ENCODE results near the gene KCNB1. TPM values are rescaled to one million over a fixed set of nuclear protein-coding genes. Genes with fewer than 3 reads are reported as not detected.

Gene KCNB1
- total RNA-seq, 5 donors from 2014 or later (not counting 1 experiment from before 2014, with no cell fraction given), result 0.03 to 0.13 (median 0.12) TPM; not detected in 1

- POLR2A ChIA-PET, result no interaction called here
Observed at GRCh38 chr20:49505518-49505917, 23.1 kb upstream of the KCNB1 start.

GRCh38 chr20:49503176-49503575 is 20.7 kb upstream of the KCNB1 start:
- POLR2A ChIA-PET, result no interaction called here
- Mint-ChIP-seq H3K27ac (no peak overlapping the region), H3K36me3 (no peaks in the 10 kb centered on the region), H3K27me3 (peaks cover 30 to 41% of the 10 kb centered on the region in 2 donors), H3K9me3 (peaks cover 0 to 2% (median 0%) of the 10 kb centered on the region in 3 donors), H3K4me1 (peaks cover 0 to 2% (median 0%) of the 10 kb centered on the region in 3 donors), H3K4me3 (no peak overlapping the region)
- H3K9me3 ChIP-seq, result no peaks in the 10 kb centered on the region
- no peak overlapping the region for H3K4me3 ChIP-seq (ENCODE audit: control insufficient read depth in 1 of 2, extremely low read depth in 1 of 2, low read length in 1 of 2)
- H3K27me3 ChIP-seq (replicated peaks in 1 of 2; ENCODE audit: control insufficient read depth in 2 of 2, extremely low read depth in 1 of 2, insufficient read depth in 2 of 2, low read length in 1 of 2), result peaks cover 0 to 53% of the 10 kb centered on the region in 2 experiments
- no peak overlapping the region for H3K27ac ChIP-seq (ENCODE audit: low read length)
- DNase-seq (no peak), ATAC-seq (replicated peaks in 1 of 4) (no peak)
- peaks cover 0 to under 1% of the 10 kb centered on the region in 2 experiments for H3K4me1 ChIP-seq (ENCODE audit: control insufficient read depth in 1 of 2, extremely low read depth in 1 of 2, insufficient read depth in 2 of 2, low read length in 2 of 2)
- 75% methylated on average over 4 of the region's 6 CpGs for WGBS (ENCODE audit: insufficient coverage)
- CTCF ChIA-PET, result no interaction called here
- H3K36me3 ChIP-seq (ENCODE audit: control insufficient read depth in 2 of 2, extremely low read depth in 1 of 2, insufficient read depth in 1 of 2, low read length in 1 of 2), result no peaks in the 10 kb centered on the region

More at GRCh38 chr20:49505518-49505917, 23.1 kb upstream of the KCNB1 start:
- Histone ChIP-seq H3K4me3 (ENCODE audit: control insufficient read depth in 1 of 2, extremely low read depth in 1 of 2, low read length in 1 of 2) (no peak overlapping the region), H3K36me3 (ENCODE audit: control insufficient read depth in 2 of 2, extremely low read depth in 1 of 2, insufficient read depth in 1 of 2, low read length in 1 of 2) (no peaks in the 10 kb centered on the region), H3K27me3 (replicated peaks in 1 of 2; ENCODE audit: control insufficient read depth in 2 of 2, extremely low read depth in 1 of 2, insufficient read depth in 2 of 2, low read length in 1 of 2) (peaks cover 2 to 49% of the 10 kb centered on the region in 2 experiments), H3K9me3 (no peaks in the 10 kb centered on the region), H3K27ac (ENCODE audit: low read length) (no peak overlapping the region), H3K4me1 (ENCODE audit: control insufficient read depth in 1 of 2, extremely low read depth in 1 of 2, insufficient read depth in 2 of 2, low read length in 2 of 2) (peaks cover 0 to 4% of the 10 kb centered on the region in 2 experiments)
- CTCF ChIA-PET, result no interaction called here
- Mint-ChIP-seq H3K36me3 (no peaks in the 10 kb centered on the region), H3K4me3 (no peak overlapping the region), H3K27ac (no peak overlapping the region), H3K4me1 (peaks cover 0 to 5% (median 3%) of the 10 kb centered on the region in 3 donors), H3K9me3 (no peaks in the 10 kb centered on the region), H3K27me3 (peaks cover 36 to 50% of the 10 kb centered on the region in 2 donors)
- WGBS (ENCODE audit: insufficient coverage), result 5% methylated on average over 6 of the region's 9 CpGs
- DNase-seq (no peak), ATAC-seq (replicated peaks in 1 of 4) (no peak)

DNA sequence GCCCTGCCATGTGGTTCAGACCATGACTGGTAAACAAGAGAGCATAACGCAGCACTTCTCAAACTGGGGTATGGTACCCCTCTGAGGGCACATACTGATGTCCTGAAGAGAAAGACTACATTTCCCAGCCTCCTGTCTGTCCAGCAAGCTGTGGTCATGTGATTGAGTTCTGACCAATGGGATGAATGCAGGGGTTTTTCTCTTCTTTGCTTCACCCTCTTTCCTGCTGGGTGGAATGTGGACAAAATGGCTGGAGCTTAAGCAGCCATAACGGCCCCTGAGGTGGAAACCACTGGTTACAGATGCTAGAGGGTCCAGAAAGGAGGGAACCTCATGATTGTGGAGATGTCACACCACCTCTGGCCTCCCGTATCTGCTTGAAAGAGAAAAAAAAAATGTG is 19.4 kb upstream of the KCNB1 start:
- Histone ChIP-seq H3K9me3 (no peaks in the 10 kb centered on the region), H3K27me3 (replicated peaks in 1 of 2; ENCODE audit: control insufficient read depth in 2 of 2, extremely low read depth in 1 of 2, insufficient read depth in 2 of 2, low read length in 1 of 2) (peaks cover 0 to 47% of the 10 kb centered on the region in 2 experiments), H3K36me3 (ENCODE audit: control insufficient read depth in 2 of 2, extremely low read depth in 1 of 2, insufficient read depth in 1 of 2, low read length in 1 of 2) (no peaks in the 10 kb centered on the region), H3K4me1 (ENCODE audit: control insufficient read depth in 1 of 2, extremely low read depth in 1 of 2, insufficient read depth in 2 of 2, low read length in 2 of 2) (no peaks in the 10 kb centered on the region), H3K27ac (ENCODE audit: low read length) (no peak overlapping the region), H3K4me3 (ENCODE audit: control insufficient read depth in 1 of 2, extremely low read depth in 1 of 2, low read length in 1 of 2) (no peak overlapping the region)
- no peak for DNase-seq
- Mint-ChIP-seq H3K4me1 (no peaks in the 10 kb centered on the region), H3K27me3 (peaks cover 34 to 42% of the 10 kb centered on the region in 2 donors), H3K27ac (no peak overlapping the region), H3K36me3 (no peaks in the 10 kb centered on the region), H3K4me3 (no peak overlapping the region), H3K9me3 (peaks cover 0 to 4% (median 0%) of the 10 kb centered on the region in 3 donors)
- 100% methylated on average over 1 of the region's 3 CpGs for WGBS (ENCODE audit: insufficient coverage)
- ATAC-seq (replicated peaks in 1 of 4), result no peak
- POLR2A ChIA-PET, result no interaction called here
- CTCF ChIA-PET, result no interaction called here

DNA sequence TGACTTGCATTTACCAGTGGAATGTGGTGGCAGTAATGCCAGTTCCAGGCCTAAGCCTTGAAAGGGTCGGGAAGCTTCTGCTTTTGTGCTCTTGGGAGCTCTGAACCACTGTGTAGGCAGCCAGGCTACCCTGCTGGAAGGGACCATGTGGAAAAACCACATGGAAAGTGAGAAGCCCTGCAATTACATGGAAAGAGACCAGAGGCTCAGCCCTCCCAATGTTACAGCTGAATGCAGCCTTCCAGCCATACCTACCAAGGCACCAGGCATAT is 14.9 kb upstream of the KCNB1 start:
- H3K27ac Mint-ChIP-seq, result no peak overlapping the region
- peaks cover 0 to 4% (median 0%) of the 10 kb centered on the region in 3 donors for H3K9me3 Mint-ChIP-seq
- no peaks in the 10 kb centered on the region for H3K4me1 Mint-ChIP-seq
- no peaks in the 10 kb centered on the region for H3K36me3 Mint-ChIP-seq
- H3K4me3 Mint-ChIP-seq, result no peak overlapping the region
- WGBS (ENCODE audit: insufficient coverage), result 0% methylated on average over 1 of the region's 1 CpG
- DNase-seq, result no peak
- CTCF ChIA-PET, result no interaction called here
- no peak overlapping the region for H3K27ac ChIP-seq (ENCODE audit: low read length)
- H3K27me3 Mint-ChIP-seq, result peaks cover 34 to 38% of the 10 kb centered on the region in 2 donors
- no peaks in the 10 kb centered on the region for H3K9me3 ChIP-seq
- no peaks in the 10 kb centered on the region for H3K4me1 ChIP-seq (ENCODE audit: control insufficient read depth in 1 of 2, extremely low read depth in 1 of 2, insufficient read depth in 2 of 2, low read length in 2 of 2)
- no peak overlapping the region for H3K4me3 ChIP-seq (ENCODE audit: control insufficient read depth in 1 of 2, extremely low read depth in 1 of 2, low read length in 1 of 2)
- peaks cover 3 to 32% of the 10 kb centered on the region in 2 experiments for H3K27me3 ChIP-seq (replicated peaks in 1 of 2; ENCODE audit: control insufficient read depth in 2 of 2, extremely low read depth in 1 of 2, insufficient read depth in 2 of 2, low read length in 1 of 2)
- POLR2A ChIA-PET, result no interaction called here
- no peaks in the 10 kb centered on the region for H3K36me3 ChIP-seq (ENCODE audit: control insufficient read depth in 2 of 2, extremely low read depth in 1 of 2, insufficient read depth in 1 of 2, low read length in 1 of 2)
- no peak for ATAC-seq (replicated peaks in 1 of 4)

- no peaks in the 10 kb centered on the region for H3K4me1 ChIP-seq (ENCODE audit: control insufficient read depth in 1 of 2, extremely low read depth in 1 of 2, insufficient read depth in 2 of 2, low read length in 2 of 2)
- no peak overlapping the region for H3K4me3 Mint-ChIP-seq
- no peak overlapping the region for H3K4me3 ChIP-seq (ENCODE audit: control insufficient read depth in 1 of 2, extremely low read depth in 1 of 2, low read length in 1 of 2)
- no peaks in the 10 kb centered on the region for H3K4me1 Mint-ChIP-seq
- 72% methylated on average over 5 of the region's 5 CpGs for WGBS (ENCODE audit: insufficient coverage)
- ChIA-PET CTCF (no interaction called here), POLR2A (no interaction called here)
- H3K36me3 Mint-ChIP-seq, result no peaks in the 10 kb centered on the region
- H3K36me3 ChIP-seq (ENCODE audit: control insufficient read depth in 2 of 2, extremely low read depth in 1 of 2, insufficient read depth in 1 of 2, low read length in 1 of 2), result no peaks in the 10 kb centered on the region
- H3K27me3 ChIP-seq (replicated peaks in 1 of 2; ENCODE audit: control insufficient read depth in 2 of 2, extremely low read depth in 1 of 2, insufficient read depth in 2 of 2, low read length in 1 of 2), result peaks cover 3 to 29% of the 10 kb centered on the region in 2 experiments
- H3K27ac ChIP-seq (ENCODE audit: low read length), result no peak overlapping the region
- peaks cover 34 to 39% of the 10 kb centered on the region in 2 donors for H3K27me3 Mint-ChIP-seq
- no peaks in the 10 kb centered on the region for H3K9me3 ChIP-seq
- no peak for ATAC-seq (replicated peaks in 1 of 4)
- H3K9me3 Mint-ChIP-seq, result peaks cover 0 to 4% (median 4%) of the 10 kb centered on the region in 3 donors
- DNase-seq, result no peak
- no peak overlapping the region for H3K27ac Mint-ChIP-seq
Observed at GRCh38 chr20:49496553-49497397, 14.3 kb upstream of the KCNB1 start.

GRCh38 chr20:49496043-49496442 is 13.6 kb upstream of the KCNB1 start:
- CTCF ChIA-PET, result no interaction called here
- Histone ChIP-seq H3K36me3 (ENCODE audit: control insufficient read depth in 2 of 2, extremely low read depth in 1 of 2, insufficient read depth in 1 of 2, low read length in 1 of 2) (no peaks in the 10 kb centered on the region), H3K4me3 (ENCODE audit: control insufficient read depth in 1 of 2, extremely low read depth in 1 of 2, low read length in 1 of 2) (no peak overlapping the region), H3K27me3 (replicated peaks in 1 of 2; ENCODE audit: control insufficient read depth in 2 of 2, extremely low read depth in 1 of 2, insufficient read depth in 2 of 2, low read length in 1 of 2) (peaks cover 3 to 27% of the 10 kb centered on the region in 2 experiments), H3K4me1 (ENCODE audit: control insufficient read depth in 1 of 2, extremely low read depth in 1 of 2, insufficient read depth in 2 of 2, low read length in 2 of 2) (no peaks in the 10 kb centered on the region), H3K27ac (ENCODE audit: low read length) (no peak overlapping the region), H3K9me3 (no peaks in the 10 kb centered on the region)
- Mint-ChIP-seq H3K4me3 (no peak overlapping the region), H3K4me1 (no peaks in the 10 kb centered on the region), H3K27me3 (peaks cover 34 to 42% of the 10 kb centered on the region in 2 donors), H3K9me3 (peaks cover 0 to 8% (median 4%) of the 10 kb centered on the region in 3 donors), H3K36me3 (no peaks in the 10 kb centered on the region), H3K27ac (no peak overlapping the region)
- ATAC-seq (replicated peaks in 1 of 4) (no peak), DNase-seq (no peak)
- POLR2A ChIA-PET, result no interaction called here
- WGBS (ENCODE audit: insufficient coverage), result 81% methylated on average over 3 of the region's 4 CpGs
